ENCODE measurements around the gene KRTAP5-7. TPM values are rescaled to one million over a fixed set of nuclear protein-coding genes. Genes with fewer than 3 reads are reported as not detected.

Gene KRTAP5-7
- total RNA-seq, 1 experiment from 2014 or later: not detected

DNA sequence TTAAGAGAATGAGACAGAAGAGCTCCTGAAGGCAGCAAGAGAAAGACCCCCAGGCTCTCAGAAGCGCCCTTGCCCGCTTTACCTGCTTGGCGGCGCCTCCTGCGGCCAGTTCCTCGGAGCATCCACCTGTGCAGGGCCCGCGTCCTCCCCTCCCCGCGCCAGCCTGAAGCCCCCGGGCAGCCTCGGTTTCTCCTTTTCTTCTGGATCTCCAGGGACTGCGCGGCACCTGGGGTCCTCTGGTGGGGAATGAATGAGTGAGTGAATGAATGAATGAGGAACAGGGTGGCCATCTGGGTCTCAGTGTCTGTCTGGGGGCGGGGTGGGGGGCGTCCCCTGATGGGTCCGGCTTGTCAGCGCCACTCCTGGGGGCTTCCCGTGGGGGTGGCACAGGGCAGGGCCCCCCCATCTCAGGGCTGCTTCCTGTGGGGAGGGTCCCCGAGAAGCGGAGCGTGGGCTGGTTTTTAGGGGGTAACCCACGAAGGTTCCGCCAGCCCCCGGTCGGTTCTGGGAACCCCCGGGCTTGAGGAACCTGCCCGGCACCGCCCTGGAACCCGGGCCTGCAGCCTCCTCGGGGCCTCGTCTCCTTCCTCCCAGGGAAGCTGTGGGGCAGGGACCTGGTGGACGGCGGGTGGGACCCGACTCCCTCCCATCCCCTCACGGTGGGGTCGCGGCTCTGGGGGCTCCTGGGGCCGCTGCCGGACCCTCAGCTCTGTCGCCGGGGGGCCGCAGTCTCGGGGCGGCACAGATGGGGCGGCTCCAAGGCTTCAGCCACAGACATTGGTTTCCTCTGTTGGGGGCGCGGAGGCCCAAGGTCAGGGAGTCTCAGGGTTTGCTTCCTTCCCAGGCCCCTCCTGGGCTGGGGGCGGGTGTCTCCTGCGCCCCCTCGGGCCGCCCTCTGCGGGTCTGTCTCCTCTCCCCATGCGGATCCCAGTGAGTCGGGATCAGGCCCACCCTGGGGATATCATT, 8.3 kb upstream of the KRTAP5-7 start:
- no TSS peak for BruUV-seq (replicated peaks)
- no peaks in the 10 kb centered on the region for H3K27me3 ChIP-seq (ENCODE audit: insufficient read depth, low read depth)
- no peaks in the 10 kb centered on the region for H3K79me2 ChIP-seq (ENCODE audit: low read depth)
- no peaks in the 10 kb centered on the region for H3K36me3 ChIP-seq (ENCODE audit: low read depth)
- no peak overlapping the region for H3K4me3 ChIP-seq
- no peaks in the 10 kb centered on the region for H3F3A ChIP-seq (ENCODE audit: insufficient read depth, low read depth)
- no peaks in the 10 kb centered on the region for H3K9me2 ChIP-seq (ENCODE audit: insufficient read depth)
- H3K9me3 ChIP-seq (ENCODE audit: insufficient read depth, low read depth): peaks cover 4% of the 10 kb centered on the region; the same call in 1 of the 2 replicates
- H3K27ac ChIP-seq: no peak overlapping the region
- POLR2A ChIA-PET (ENCODE audit: unreplicated experiment): no interaction called here
- no peak for DNase-seq
- H4K20me1 ChIP-seq (ENCODE audit: insufficient read depth): no peaks in the 10 kb centered on the region
- intact Hi-C loops (cut with micrococcal nuclease; ENCODE audit: unreplicated experiment): no loop called here
- TF ChIP-seq, protein P1, sequence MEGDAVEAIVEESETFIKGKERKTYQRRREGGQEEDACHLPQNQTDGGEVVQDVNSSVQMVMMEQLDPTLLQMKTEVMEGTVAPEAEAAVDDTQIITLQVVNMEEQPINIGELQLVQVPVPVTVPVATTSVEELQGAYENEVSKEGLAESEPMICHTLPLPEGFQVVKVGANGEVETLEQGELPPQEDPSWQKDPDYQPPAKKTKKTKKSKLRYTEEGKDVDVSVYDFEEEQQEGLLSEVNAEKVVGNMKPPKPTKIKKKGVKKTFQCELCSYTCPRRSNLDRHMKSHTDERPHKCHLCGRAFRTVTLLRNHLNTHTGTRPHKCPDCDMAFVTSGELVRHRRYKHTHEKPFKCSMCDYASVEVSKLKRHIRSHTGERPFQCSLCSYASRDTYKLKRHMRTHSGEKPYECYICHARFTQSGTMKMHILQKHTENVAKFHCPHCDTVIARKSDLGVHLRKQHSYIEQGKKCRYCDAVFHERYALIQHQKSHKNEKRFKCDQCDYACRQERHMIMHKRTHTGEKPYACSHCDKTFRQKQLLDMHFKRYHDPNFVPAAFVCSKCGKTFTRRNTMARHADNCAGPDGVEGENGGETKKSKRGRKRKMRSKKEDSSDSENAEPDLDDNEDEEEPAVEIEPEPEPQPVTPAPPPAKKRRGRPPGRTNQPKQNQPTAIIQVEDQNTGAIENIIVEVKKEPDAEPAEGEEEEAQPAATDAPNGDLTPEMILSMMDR (conservative IDR thresholded peaks at IDR 0.05): no peak
- TF ChIP-seq EZH2 (IDR thresholded peaks at IDR 0.05; ENCODE audit: low read depth): no peak
- CTCF ChIA-PET: no interaction called here
- H3K4me2 ChIP-seq: no peak overlapping the region
- no peaks in the 10 kb centered on the region for H3K4me1 ChIP-seq (replicated peaks; ENCODE audit: insufficient read depth)
- no peak overlapping the region for H2AFZ ChIP-seq

DNA sequence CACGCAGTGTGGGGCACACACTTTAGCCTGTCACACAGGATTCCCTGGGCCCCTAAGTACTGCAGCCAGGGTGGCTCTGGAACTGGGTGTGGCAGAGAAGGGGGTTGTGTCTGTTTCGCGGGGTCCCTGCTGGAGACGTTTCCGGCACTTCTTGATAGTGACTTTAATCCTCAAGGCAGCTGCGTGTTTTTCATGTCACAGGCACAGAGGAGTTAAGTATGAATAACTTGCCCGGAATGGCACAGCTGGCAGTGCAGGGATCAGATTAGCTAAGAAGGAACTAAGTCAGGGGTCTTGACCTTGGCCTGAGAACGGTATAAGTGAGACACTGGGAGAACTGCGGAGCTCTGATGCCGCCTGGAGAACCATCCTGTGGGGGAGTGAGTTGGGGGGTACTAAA, 7.5 kb upstream of the KRTAP5-7 start:
- Histone ChIP-seq H3K79me2 (ENCODE audit: low read depth) (no peaks in the 10 kb centered on the region), H3K9me3 (ENCODE audit: insufficient read depth, low read depth) (peaks cover 4% of the 10 kb centered on the region; the same call in 1 of the 2 replicates), H3K4me1 (replicated peaks; ENCODE audit: insufficient read depth) (peaks cover 2% of the 10 kb centered on the region; the same call in 1 of the 2 replicates), H4K20me1 (ENCODE audit: insufficient read depth) (no peaks in the 10 kb centered on the region), H3K36me3 (ENCODE audit: low read depth) (no peaks in the 10 kb centered on the region), H3K9me2 (ENCODE audit: insufficient read depth) (no peaks in the 10 kb centered on the region), H3K4me3 (no peak overlapping the region), H3K27me3 (ENCODE audit: insufficient read depth, low read depth) (no peaks in the 10 kb centered on the region), H3K4me2 (no peak overlapping the region), H3F3A (ENCODE audit: insufficient read depth, low read depth) (0 out of 2 replicates have a peak, but pooled peaks cover 2% of the 10 kb centered on the region), H3K27ac (no peak overlapping the region), H2AFZ (no peak overlapping the region)
- no peak for TF ChIP-seq EZH2 (IDR thresholded peaks at IDR 0.05; ENCODE audit: low read depth)
- TF ChIP-seq, protein P1 (conservative IDR thresholded peaks at IDR 0.05): no peak
- intact Hi-C loops (cut with micrococcal nuclease; ENCODE audit: unreplicated experiment): no loop called here
- DNase-seq: no peak
- CTCF ChIA-PET: no interaction called here
- no TSS peak for BruUV-seq (replicated peaks)
- POLR2A ChIA-PET (ENCODE audit: unreplicated experiment): no interaction called here

DNA sequence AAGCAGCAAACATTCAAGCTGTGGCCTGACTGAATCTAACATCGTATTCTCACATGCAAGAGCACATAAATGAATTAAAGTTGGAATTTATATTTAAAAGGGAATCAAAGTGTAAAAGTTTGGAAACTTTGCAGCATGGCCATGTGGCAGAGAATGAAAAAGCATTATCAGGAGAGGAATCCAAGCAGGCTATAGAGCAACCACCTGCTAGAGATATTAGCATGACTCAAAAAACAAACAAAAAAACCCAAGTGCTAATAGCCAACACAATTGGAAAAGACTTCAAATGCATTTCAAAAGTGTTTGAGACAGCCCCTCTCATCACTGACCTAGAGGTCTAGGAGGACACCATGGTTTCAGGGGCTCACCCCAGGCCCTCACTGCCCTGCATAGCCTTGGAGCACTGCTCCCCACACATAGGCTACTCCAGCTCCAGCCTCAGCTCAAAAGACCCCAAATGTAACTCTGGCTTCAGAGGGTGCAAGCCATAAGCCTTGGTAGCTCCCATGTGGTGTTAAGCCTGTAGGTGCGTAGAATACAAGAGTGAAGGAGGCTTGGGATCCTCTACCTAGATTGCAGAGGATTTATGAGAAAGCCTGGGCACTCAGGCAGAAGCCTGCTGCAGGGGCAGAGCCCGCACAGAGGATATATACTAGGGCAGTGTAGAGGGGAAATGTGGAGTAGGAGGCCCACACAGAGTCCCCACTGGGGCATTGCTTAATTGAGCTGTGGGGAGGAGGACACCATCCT, 1.7 kb upstream of the KRTAP5-7 start:
- ChIA-PET CTCF (no interaction called here), POLR2A (ENCODE audit: unreplicated experiment) (no interaction called here)
- H3K4me3 ChIP-seq: no peak overlapping the region
- no peak overlapping the region for H2AFZ ChIP-seq
- no peak for TF ChIP-seq EZH2 (IDR thresholded peaks at IDR 0.05; ENCODE audit: low read depth)
- TF ChIP-seq, protein P1 (conservative IDR thresholded peaks at IDR 0.05): no peak
- DNase-seq: peak in 1 of 2 experiments; percentile 45
- H3K4me1 ChIP-seq (replicated peaks; ENCODE audit: insufficient read depth): peaks cover 13% of the 10 kb centered on the region; the same call in 1 of the 2 replicates
- no peak overlapping the region for H3K27ac ChIP-seq
- intact Hi-C loops (cut with micrococcal nuclease; ENCODE audit: unreplicated experiment): no loop called here
- no peaks in the 10 kb centered on the region for H3K36me3 ChIP-seq (ENCODE audit: low read depth)
- H3K9me3 ChIP-seq (ENCODE audit: insufficient read depth, low read depth): no peaks in the 10 kb centered on the region
- no TSS peak for BruUV-seq (replicated peaks)
- H3K27me3 ChIP-seq (ENCODE audit: insufficient read depth, low read depth): no peaks in the 10 kb centered on the region
- H4K20me1 ChIP-seq (ENCODE audit: insufficient read depth): no peaks in the 10 kb centered on the region
- H3F3A ChIP-seq (ENCODE audit: insufficient read depth, low read depth): peaks cover 10% of the 10 kb centered on the region
- no peaks in the 10 kb centered on the region for H3K9me2 ChIP-seq (ENCODE audit: insufficient read depth)
- H3K4me2 ChIP-seq: peak overlapping the region; percentile 32
- H3K79me2 ChIP-seq (ENCODE audit: low read depth): no peaks in the 10 kb centered on the region

All from PC-9 (cell line).